CD4-positive, alpha-beta memory T cell (primary cell): ENCODE data around the gene MUC4. TPM values are rescaled to one million over a fixed set of nuclear protein-coding genes. Genes with fewer than 3 reads are reported as not detected.
"Not testable (repeated sequence)": the region's sequence is repeated elsewhere in the genome, so short reads cannot be mapped to it uniquely, and the experiment has no call there.

Source experiments
- CTCF ChIA-PET: fragments of 350-600 bp; sonication (Branson Sonifier 250); formaldehyde crosslinking; loops from one replicate; lab custom pipeline; 2021; ENCODE audit warnings: inconsistent platforms; ENCODE audit not compliant: partially characterized antibody; lab: Charles Lee
- POLR2A ChIA-PET: fragments of 350-600 bp; sonication (Branson Sonifier 250); formaldehyde crosslinking; loops from one replicate; lab custom pipeline; 2021; ENCODE audit not compliant: partially characterized antibody; lab: Charles Lee
- DNase-seq, 5 donors: peaks; one replicate each; pipeline versions ENCODE4 v3.0.0 to v3.0.0-alpha.2; 2020 to 2022; ENCODE audit warnings: mixed read lengths in 1 of 5
- H3K27ac ChIP-seq: one replicate; pipeline ENCODE4 v1.7.0; 2013; ENCODE audit warnings: low read depth, low read length
- H3K27me3 ChIP-seq: 2 replicates; pipeline ENCODE4 v1.7.0; 2013; ENCODE audit warnings: mild to moderate bottlenecking, low read length, moderate library complexity; ENCODE audit not compliant: insufficient read depth
- H3K36me3 ChIP-seq: 2 replicates; pipeline ENCODE4 v1.7.0; 2013; ENCODE audit warnings: mild to moderate bottlenecking, low read length, moderate library complexity; ENCODE audit not compliant: insufficient read depth
- H3K4me1 ChIP-seq: 2 replicates; pipeline ENCODE4 v1.7.0; 2013; ENCODE audit warnings: mild to moderate bottlenecking, low read length, moderate library complexity; ENCODE audit not compliant: insufficient read depth
- H3K4me3 ChIP-seq, 2 donors: one replicate each; pipeline ENCODE4 v1.7.0; 2013; ENCODE audit warnings: low read length in 2 of 2, mild to moderate bottlenecking in 1 of 2
- H3K9me3 ChIP-seq, 2 donors: one replicate each; pipeline ENCODE4 v1.7.0; 2013; ENCODE audit warnings: low read length in 2 of 2, control low read depth in 1 of 2; ENCODE audit not compliant: control insufficient read depth in 1 of 2
- H3K27ac Mint-ChIP-seq, 7 donors: one replicate each; pipeline ENCODE4 v1.8.0; 2020 to 2021; ENCODE audit warnings: mixed read lengths in 7 of 7, mild to moderate bottlenecking in 6 of 7, inconsistent platforms in 3 of 7, moderate library complexity in 3 of 7
- H3K27me3 Mint-ChIP-seq, 2 donors: one replicate each; pipeline ENCODE4 v1.8.0; 2020 to 2021; ENCODE audit warnings: mixed read lengths in 2 of 2
- H3K36me3 Mint-ChIP-seq, 2 donors: one replicate each; pipeline ENCODE4 v1.8.0; 2020 to 2021; ENCODE audit warnings: mixed read lengths in 2 of 2, inconsistent platforms in 1 of 2, mild to moderate bottlenecking in 1 of 2
- H3K4me1 Mint-ChIP-seq, 4 donors: one replicate each; pipeline ENCODE4 v1.8.0; 2020 to 2021; ENCODE audit warnings: mixed read lengths in 4 of 4, mild to moderate bottlenecking in 1 of 4
- H3K4me3 Mint-ChIP-seq, 8 donors: one replicate each; pipeline ENCODE4 v1.8.0; 2020 to 2021; ENCODE audit warnings: mixed read lengths in 8 of 8, mild to moderate bottlenecking in 7 of 8, moderate library complexity in 6 of 8, inconsistent platforms in 3 of 8
- H3K9me3 Mint-ChIP-seq, 8 donors: one replicate each; pipeline ENCODE4 v1.8.0; 2020 to 2021; ENCODE audit warnings: mixed read lengths in 8 of 8, mild to moderate bottlenecking in 5 of 8, inconsistent platforms in 3 of 8, moderate library complexity in 1 of 8
- intact Hi-C: fragments of 100-400 bp; cut with micrococcal nuclease; formaldehyde crosslinking; loops from one replicate; pipeline ENCODE4 v1.15.1; 2023
- polyA plus RNA-seq, 2 donors: library from polyadenylated mRNA; unstranded; fragments of 300-500 nt; fragmentation: Illumina TruSeq; gene quantifications; one replicate each; pipeline ENCODE4 v1.2.3, GENCODE V29; 2021
- total RNA-seq, 2 experiments: library from RNA; stranded (reverse); gene quantifications; one replicate each; pipeline ENCODE4 v1.2.3, GENCODE V29; 2021

Gene MUC4
- total and polyA plus RNA-seq, 4 experiments from 2014 or later, result not detected

DNA sequence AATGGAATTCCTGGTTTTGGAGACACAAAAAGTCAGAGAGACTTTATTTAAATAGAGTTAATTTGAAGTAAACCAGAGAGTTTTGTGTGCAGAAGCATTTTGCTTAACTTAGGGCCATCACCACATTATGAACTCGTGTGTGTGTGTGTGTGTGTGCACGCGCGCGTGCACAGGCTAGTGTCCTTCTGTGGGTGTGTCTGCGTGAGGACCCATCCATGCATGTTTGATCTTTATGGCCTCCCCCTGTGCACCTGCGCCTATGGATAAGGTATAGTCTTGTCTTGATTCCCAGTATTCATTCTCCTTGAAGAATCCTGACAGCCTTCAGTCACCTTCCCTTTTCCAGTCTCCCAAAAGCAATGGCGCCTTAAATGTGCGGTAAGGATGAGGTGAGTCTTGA is 65.0 kb downstream of the MUC4 start:
- H3K4me1 Mint-ChIP-seq, result peaks cover 0 to 9% (median 4%) of the 10 kb centered on the region in 4 donors
- intact Hi-C loops, result loop anchor here (5.0 kb wide), 1 partner anchor 194 kb away; no protein-coding TSS in a partner anchor
- DNase-seq, result no peak
- Histone ChIP-seq H3K27me3 (no peaks in the 10 kb centered on the region), H3K27ac (no peak overlapping the region), H3K9me3 (no peaks in the 10 kb centered on the region), H3K4me3 (no peak overlapping the region), H3K4me1 (no peaks in the 10 kb centered on the region), H3K36me3 (no peaks in the 10 kb centered on the region)
- H3K36me3 Mint-ChIP-seq, result no peaks in the 10 kb centered on the region
- POLR2A ChIA-PET, result no interaction called here
- peak overlapping the region in 2 of 7 donors; percentile 30 to 71 for H3K27ac Mint-ChIP-seq
- peaks cover 0 to 3% of the 10 kb centered on the region in 2 donors for H3K27me3 Mint-ChIP-seq
- CTCF ChIA-PET, result interaction anchor here (1.0 to 1.2 kb wide), 2 partner anchors 8 to 104 kb away, joined by 3 to 5 read pairs; no protein-coding TSS in a partner anchor
- peaks cover 0 to 2% (median 0%) of the 10 kb centered on the region in 8 donors for H3K9me3 Mint-ChIP-seq
- H3K4me3 Mint-ChIP-seq, result peak overlapping the region in 2 of 8 donors; percentile 2 to 52

DNA sequence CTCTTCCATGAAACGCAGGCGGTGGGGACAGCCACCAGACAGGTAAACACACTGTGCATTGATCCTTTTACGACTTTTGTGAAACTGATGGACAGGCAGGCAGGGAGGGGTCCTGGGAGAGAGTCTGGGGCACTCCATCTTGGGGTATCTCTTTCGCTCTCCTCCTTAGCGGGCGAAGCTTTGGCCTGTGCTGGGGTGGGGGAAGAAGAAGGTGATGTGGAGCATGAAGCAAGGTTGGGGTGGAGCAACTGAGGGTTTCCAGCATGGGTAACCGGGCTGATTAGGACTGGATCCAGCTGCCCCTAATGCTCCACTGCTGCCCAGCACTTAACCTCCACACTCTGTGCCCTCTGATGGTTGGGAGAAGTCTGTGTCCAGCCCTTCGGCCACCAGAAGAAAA is 65.4 kb downstream of the MUC4 start:
- Histone ChIP-seq H3K36me3 (no peaks in the 10 kb centered on the region), H3K4me3 (no peak overlapping the region), H3K9me3 (no peaks in the 10 kb centered on the region), H3K27ac (no peak overlapping the region), H3K4me1 (no peaks in the 10 kb centered on the region), H3K27me3 (no peaks in the 10 kb centered on the region)
- ChIA-PET CTCF (interaction anchor here (1.2 kb wide), 1 partner anchor 104 kb away, joined by 3 read pairs; no protein-coding TSS in a partner anchor), POLR2A (no interaction called here)
- peaks cover 0 to 2% (median 0%) of the 10 kb centered on the region in 8 donors for H3K9me3 Mint-ChIP-seq
- H3K27ac Mint-ChIP-seq, result no peak overlapping the region
- DNase-seq, result no peak
- H3K4me3 Mint-ChIP-seq, result peak overlapping the region in 1 of 8 donors; percentile 52
- H3K36me3 Mint-ChIP-seq, result no peaks in the 10 kb centered on the region
- peaks cover 0 to 3% of the 10 kb centered on the region in 2 donors for H3K27me3 Mint-ChIP-seq
- intact Hi-C loops, result loop anchor here (5.0 kb wide), 1 partner anchor 194 kb away; no protein-coding TSS in a partner anchor
- H3K4me1 Mint-ChIP-seq, result peaks cover 0 to 9% (median 4%) of the 10 kb centered on the region in 4 donors

GRCh38 chr3:195744437-195744836 is 67.3 kb downstream of the MUC4 start:
- intact Hi-C loops, result no loop called here
- Mint-ChIP-seq H3K4me3 (no peak overlapping the region), H3K27me3 (peaks cover 0 to 3% of the 10 kb centered on the region in 2 donors), H3K36me3 (no peaks in the 10 kb centered on the region), H3K4me1 (peaks cover 0 to 9% (median 4%) of the 10 kb centered on the region in 4 donors), H3K27ac (no peak overlapping the region), H3K9me3 (peaks cover 0 to 4% (median 0%) of the 10 kb centered on the region in 8 donors)
- no peaks in the 10 kb centered on the region for H3K4me1 ChIP-seq
- no peaks in the 10 kb centered on the region for H3K9me3 ChIP-seq
- POLR2A ChIA-PET, result no interaction called here
- CTCF ChIA-PET, result no interaction called here
- no peak for DNase-seq
- H3K4me3 ChIP-seq, result no peak overlapping the region
- no peaks in the 10 kb centered on the region for H3K27me3 ChIP-seq
- no peaks in the 10 kb centered on the region for H3K36me3 ChIP-seq
- H3K27ac ChIP-seq, result no peak overlapping the region

DNA sequence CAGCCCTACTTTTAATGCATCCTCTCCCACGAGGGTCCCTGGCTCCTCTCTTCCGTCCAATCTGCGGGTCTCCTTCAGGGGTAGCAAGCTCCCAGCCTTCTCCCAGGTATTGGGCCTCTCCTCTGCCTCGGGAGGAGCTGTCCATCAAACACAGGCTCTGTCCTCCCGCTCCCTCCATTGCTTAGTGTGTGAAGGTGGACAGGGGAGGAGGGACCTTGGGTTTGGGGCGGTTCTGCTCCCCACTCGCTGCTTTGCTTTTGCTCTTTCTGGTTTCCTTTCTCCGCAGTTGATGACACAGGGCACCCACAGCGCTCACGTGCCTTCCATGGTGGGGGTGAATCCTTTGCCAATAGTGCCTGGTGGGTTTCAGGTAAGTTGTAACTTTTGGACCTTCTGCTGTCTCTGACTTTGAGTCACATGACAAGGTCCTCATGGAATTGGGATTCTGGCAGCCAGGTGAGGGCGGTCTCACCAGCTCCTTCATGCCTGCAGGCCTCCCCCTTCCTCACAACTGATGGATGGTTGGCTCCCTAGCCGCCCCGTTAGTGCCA is 72.1 kb downstream of the MUC4 start:
- Histone ChIP-seq H3K27me3 (no peaks in the 10 kb centered on the region), H3K36me3 (no peaks in the 10 kb centered on the region), H3K4me3 (no peak overlapping the region), H3K9me3 (no peaks in the 10 kb centered on the region), H3K4me1 (no peaks in the 10 kb centered on the region), H3K27ac (no peak overlapping the region)
- Mint-ChIP-seq H3K4me3 (no peak overlapping the region), H3K9me3 (peaks cover 0 to 3% (median 0%) of the 10 kb centered on the region in 8 donors), H3K36me3 (peaks cover 12 to 18% of the 10 kb centered on the region in 2 donors), H3K27ac (no peak overlapping the region), H3K27me3 (peaks cover 0 to 3% of the 10 kb centered on the region in 2 donors), H3K4me1 (no peaks in the 10 kb centered on the region)
- CTCF ChIA-PET, result no interaction called here
- intact Hi-C loops, result no loop called here
- POLR2A ChIA-PET, result no interaction called here
- no peak for DNase-seq

DNA sequence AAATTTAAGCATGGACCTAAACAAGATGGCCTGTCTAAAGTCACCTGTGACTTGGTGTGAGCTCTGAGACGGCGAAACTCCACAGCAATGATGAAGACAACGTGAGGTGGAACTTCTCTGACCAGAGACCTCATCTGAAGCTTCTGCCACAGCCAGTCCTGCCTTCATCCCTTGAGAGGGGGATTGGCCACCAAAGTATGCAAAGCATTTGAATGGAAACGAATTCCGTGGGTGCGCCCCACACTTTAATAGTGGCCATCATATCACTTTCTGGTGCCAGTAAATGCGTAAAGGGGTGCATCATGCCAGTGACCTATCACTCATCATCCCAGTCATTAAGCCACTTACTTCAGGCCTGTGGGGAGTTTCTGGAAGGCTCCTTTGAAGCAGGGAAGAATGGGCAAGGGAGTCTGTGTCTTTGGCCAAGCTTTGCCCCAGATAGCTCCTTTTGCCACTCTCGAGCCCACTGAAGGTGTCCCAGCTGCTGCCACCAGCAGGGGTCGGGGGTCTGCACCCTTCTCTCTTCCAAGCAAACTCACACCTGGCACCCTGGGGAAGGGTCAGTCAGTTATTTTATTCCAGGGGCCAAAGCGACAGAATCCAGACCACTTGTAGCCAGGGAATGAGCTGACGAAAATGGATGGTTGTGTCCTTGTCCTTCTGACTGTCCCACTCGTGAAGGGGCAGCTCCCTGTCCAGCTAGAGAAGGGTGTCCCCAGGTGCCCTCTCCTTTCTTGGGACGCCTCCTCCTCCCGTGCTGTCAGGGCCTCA is 73.3 kb downstream of the MUC4 start:
- no peaks in the 10 kb centered on the region for H3K4me1 ChIP-seq
- H3K9me3 ChIP-seq, result no peaks in the 10 kb centered on the region
- CTCF ChIA-PET, result interaction anchor here (1.2 kb wide), 1 partner anchor 9 kb away, joined by 5 read pairs; no protein-coding TSS in a partner anchor
- Mint-ChIP-seq H3K4me3 (no peak overlapping the region), H3K27me3 (peaks cover 0 to 3% of the 10 kb centered on the region in 2 donors), H3K27ac (no peak overlapping the region), H3K9me3 (peaks cover 0 to 3% (median 0%) of the 10 kb centered on the region in 8 donors), H3K36me3 (peaks cover 14 to 20% of the 10 kb centered on the region in 2 donors), H3K4me1 (no peaks in the 10 kb centered on the region)
- no peaks in the 10 kb centered on the region for H3K36me3 ChIP-seq
- POLR2A ChIA-PET, result no interaction called here
- intact Hi-C loops, result no loop called here
- no peak overlapping the region for H3K4me3 ChIP-seq
- DNase-seq, result no peak
- H3K27ac ChIP-seq, result no peak overlapping the region
- H3K27me3 ChIP-seq, result no peaks in the 10 kb centered on the region

- POLR2A ChIA-PET, H3K36me3 ChIP-seq, H3K27ac ChIP-seq, H3K4me1 Mint-ChIP-seq, H3K27ac Mint-ChIP-seq, H3K4me3 ChIP-seq, H3K4me3 Mint-ChIP-seq, H3K9me3 ChIP-seq, DNase-seq, H3K9me3 Mint-ChIP-seq, H3K27me3 Mint-ChIP-seq, CTCF ChIA-PET, intact Hi-C loops, H3K4me1 ChIP-seq, H3K27me3 ChIP-seq: not testable (repeated sequence)
- H3K36me3 Mint-ChIP-seq, result peaks cover 21 to 23% of the 10 kb centered on the region in 2 donors
These were observed 73.9 kb downstream of the MUC4 start for GRCh38 chr3:195737782-195738181.

DNA sequence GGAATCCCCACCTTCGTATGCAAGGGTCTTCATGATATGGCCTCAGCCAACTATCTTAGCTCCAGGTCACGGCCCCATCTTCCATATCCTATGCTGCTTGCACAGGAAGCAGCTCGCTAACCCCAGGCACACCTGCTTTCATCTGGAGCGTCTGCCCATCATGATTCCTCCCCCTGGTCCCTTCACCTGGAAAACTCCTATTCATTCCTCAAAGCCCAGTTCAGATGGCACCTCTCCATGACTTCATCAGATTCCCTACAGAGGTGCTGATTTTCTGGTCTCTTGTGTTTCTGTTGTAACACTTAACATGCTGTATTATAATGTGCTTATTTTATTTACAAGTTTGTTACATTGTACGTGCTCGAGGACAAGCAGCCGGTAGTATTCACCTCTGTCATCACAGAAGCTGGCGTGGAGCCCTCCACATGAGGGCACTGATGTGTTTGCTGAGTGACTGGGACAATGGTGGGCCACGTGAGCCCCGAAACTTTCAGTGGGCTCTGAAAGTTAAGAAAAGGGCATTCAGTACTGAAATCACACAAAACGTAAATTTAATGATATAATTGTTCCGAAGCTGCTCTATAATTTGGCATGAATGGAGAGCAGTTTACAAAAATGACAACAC is 74.8 kb downstream of the MUC4 start:
- H3K36me3 Mint-ChIP-seq, result peaks cover 23 to 27% of the 10 kb centered on the region in 2 donors
- Histone ChIP-seq H3K4me1 (no peaks in the 10 kb centered on the region), H3K9me3 (no peaks in the 10 kb centered on the region), H3K27ac (no peak overlapping the region), H3K4me3 (no peak overlapping the region), H3K27me3 (no peaks in the 10 kb centered on the region), H3K36me3 (no peaks in the 10 kb centered on the region)
- H3K4me3 Mint-ChIP-seq, result no peak overlapping the region
- peaks cover 0 to 5% (median 0%) of the 10 kb centered on the region in 8 donors for H3K9me3 Mint-ChIP-seq
- peaks cover 0 to 2% of the 10 kb centered on the region in 2 donors for H3K27me3 Mint-ChIP-seq
- ChIA-PET CTCF (no interaction called here), POLR2A (no interaction called here)
- H3K27ac Mint-ChIP-seq, result no peak overlapping the region
- no peak for DNase-seq
- H3K4me1 Mint-ChIP-seq, result no peaks in the 10 kb centered on the region
- intact Hi-C loops, result no loop called here
